ENCODE measurements around the gene SLC18A3.

SLC18A3 gene

GRCh38 chr10:49611816-49612512, 1.9 kb downstream of the SLC18A3 start:
- no peak for DNase-seq (ENCODE audit: low read depth in 2 of 2)

- DNase-seq (ENCODE audit: low read depth in 2 of 2) = no peak
Observed at GRCh38 chr10:49612513-49613164, 2.5 kb downstream of the SLC18A3 start.

GRCh38 chr10:49613165-49613881, 3.2 kb downstream of the SLC18A3 start:
- DNase-seq (ENCODE audit: low read depth in 2 of 2) = no peak

GRCh38 chr10:49613882-49614241, 3.8 kb downstream of the SLC18A3 start, which contains the start of gene CHAT:
Gene CHAT (plus strand): TSS chr10:49614037. CDS start chr10:49614190, 153 bp downstream.
- DNase-seq (ENCODE audit: low read depth in 2 of 2) = no peak

GRCh38 chr10:49614242-49615198, 4.4 kb downstream of the SLC18A3 start:
- DNase-seq (ENCODE audit: low read depth in 2 of 2) = no peak

- DNase-seq (ENCODE audit: low read depth in 2 of 2) = no peak
Observed at GRCh38 chr10:49615213-49615612, 5.1 kb downstream of the SLC18A3 start.

GRCh38 chr10:49615721-49616120, 5.6 kb downstream of the SLC18A3 start:
- DNase-seq (ENCODE audit: low read depth in 2 of 2) = no peak

GRCh38 chr10:49616421-49617101, 6.5 kb downstream of the SLC18A3 start:
- DNase-seq (ENCODE audit: low read depth in 2 of 2) = no peak

GRCh38 chr10:49617121-49618020, 7.3 kb downstream of the SLC18A3 start:
- DNase-seq (ENCODE audit: low read depth in 2 of 2) = no peak

- no peak for DNase-seq (ENCODE audit: low read depth in 2 of 2)
Observed at GRCh38 chr10:49618821-49619220, 8.7 kb downstream of the SLC18A3 start.

GRCh38 chr10:49619613-49620012, 9.5 kb downstream of the SLC18A3 start:
- no peak for DNase-seq (ENCODE audit: low read depth in 2 of 2)

- no peak for DNase-seq (ENCODE audit: low read depth in 2 of 2)
Observed at GRCh38 chr10:49620286-49620810, 10.2 kb downstream of the SLC18A3 start.

- no peak for DNase-seq (ENCODE audit: low read depth in 2 of 2)
Observed at GRCh38 chr10:49620841-49621378, 10.8 kb downstream of the SLC18A3 start.

- no peak for DNase-seq (ENCODE audit: low read depth in 2 of 2)
Observed at GRCh38 chr10:49621561-49621960, 11.5 kb downstream of the SLC18A3 start.

GRCh38 chr10:49622426-49623425, 12.6 kb downstream of the SLC18A3 start:
- no peak for DNase-seq (ENCODE audit: low read depth in 2 of 2)

GRCh38 chr10:49624629-49625028, 14.5 kb downstream of the SLC18A3 start:
- no peak for DNase-seq (ENCODE audit: low read depth in 2 of 2)

GRCh38 chr10:49625411-49625810, 15.3 kb downstream of the SLC18A3 start:
- no peak for DNase-seq (ENCODE audit: low read depth in 2 of 2)

GRCh38 chr10:49627038-49627437, 16.9 kb downstream of the SLC18A3 start:
- DNase-seq (ENCODE audit: low read depth in 2 of 2) = no peak

All from fibroblast of skin of left biceps (primary cell).